Neural cell (in vitro differentiated cells): Measurements from ENCODE around the gene RTTN.

Experiments used
- CTCF ChIP-seq: fragments of 450-650 bp; IDR thresholded peaks from 2 replicates; pipeline ENCODE4 v1.5.1; 2014; ENCODE audit warnings: antibody characterized with exemption, mild to moderate bottlenecking, moderate library complexity; ENCODE audit not compliant: poor library complexity, severe bottlenecking
- EP300 ChIP-seq: fragments of 450-650 bp; conservative IDR thresholded peaks from 2 replicates; pipeline ENCODE4 v1.6.1; 2014; ENCODE audit warnings: antibody characterized with exemption, mild to moderate bottlenecking, moderate library complexity; ENCODE audit not compliant: poor library complexity, severe bottlenecking
- EZH2 ChIP-seq: fragments of 200-600, 300-800 bp; shearing (Covaris generic), sonication (generic); IDR thresholded peaks from 2 replicates; pipeline ENCODE4 v1.6.1; 2014; ENCODE audit warnings: antibody characterized with exemption, low read length, borderline replicate concordance, mild to moderate bottlenecking; ENCODE audit not compliant: insufficient read depth, poor library complexity, severe bottlenecking
- MXI1 ChIP-seq: fragments of 450-650 bp; conservative IDR thresholded peaks from 2 replicates; pipeline ENCODE4 v1.6.1; 2014; ENCODE audit warnings: antibody characterized with exemption, mild to moderate bottlenecking; ENCODE audit not compliant: poor library complexity, severe bottlenecking
- POLR2AphosphoS5 ChIP-seq: IDR thresholded peaks from 2 replicates; pipeline ENCODE4 v1.6.1; 2012

- TF ChIP-seq EZH2 (no peak), CTCF (no peak), POLR2AphosphoS5 (no peak), MXI1 (no peak), EP300 (no peak)
Observed at GRCh38 chr18:69981948-69982347, 223.5 kb downstream of the RTTN start.
